Spleen (tissue), 11 donors: ENCODE measurements around the gene NFATC2IP. TPM values are rescaled to one million over a fixed set of nuclear protein-coding genes. Genes with fewer than 3 reads are reported as not detected.

Experiments
- DNase-seq: peaks from one replicate; pipeline ENCODE4 v3.0.0-alpha.2; 2020
- H3K27ac ChIP-seq, 8 donors: fragments of 200-600 bp; sonication (generic) in 7 of 8; 1 replicate in 4 of 8; 2 replicates in 4 of 8; pipeline versions ENCODE4 v1.5.0 to v1.8.0; 2016 to 2021; ENCODE audit warnings: inconsistent platforms in 4 of 8, mild to moderate bottlenecking in 4 of 8, moderate library complexity in 1 of 8
- H3K27me3 ChIP-seq, 7 donors: fragments of 200-600 bp; sonication (generic) in 6 of 7; replicated peaks in 1 of 7; 1 replicate in 4 of 7; 2 replicates in 3 of 7; pipeline versions ENCODE4 v1.5.0 to v1.8.0; 2016 to 2021; ENCODE audit warnings: inconsistent platforms in 3 of 7, mild to moderate bottlenecking in 1 of 7
- H3K36me3 ChIP-seq, 6 donors: fragments of 200-600 bp; sonication (generic) in 5 of 6; 1 replicate in 4 of 6; 2 replicates in 2 of 6; pipeline versions ENCODE4 v1.5.0 to v1.8.0; 2016 to 2021; ENCODE audit warnings: inconsistent platforms in 2 of 6
- H3K4me1 ChIP-seq, 6 donors: fragments of 200-600 bp; sonication (generic) in 5 of 6; 1 replicate in 3 of 6; 2 replicates in 3 of 6; pipeline versions ENCODE4 v1.5.0 to v1.8.0; 2016 to 2021; ENCODE audit warnings: inconsistent platforms in 3 of 6
- H3K4me3 ChIP-seq, 8 donors: fragments of 200-600 bp; sonication (generic) in 7 of 8; 1 replicate in 4 of 8; 2 replicates in 4 of 8; pipeline versions ENCODE4 v1.5.0 to v1.8.0; 2016 to 2021; ENCODE audit warnings: inconsistent platforms in 4 of 8, mild to moderate bottlenecking in 4 of 8, moderate library complexity in 2 of 8
- H3K9me3 ChIP-seq, 8 donors: fragments of 200-600 bp; sonication (generic) in 7 of 8; 1 replicate in 4 of 8; 2 replicates in 4 of 8; pipeline versions ENCODE4 v1.5.0 to v1.8.0; 2016 to 2021; ENCODE audit warnings: inconsistent platforms in 4 of 8
- CTCF ChIP-seq, 11 experiments: fragments of 200-600 bp in 7 of 11; fragments of 450-650 bp in 4 of 11; sonication (generic) in 4 of 11; IDR thresholded peaks in 8 of 11; conservative IDR thresholded peaks in 3 of 11; 1 replicate in 7 of 11; 2 replicates in 4 of 11; pipeline versions ENCODE4 v1.4.0 to v1.8.0; 2016 to 2021; ENCODE audit warnings: antibody characterized with exemption in 11 of 11, inconsistent platforms in 4 of 11, mild to moderate bottlenecking in 1 of 11
- POLR2A ChIP-seq, 3 donors: fragments of 450-650 bp; IDR thresholded peaks; one replicate each; pipeline ENCODE4 v1.5.1; 2017; ENCODE audit warnings: antibody characterized with exemption in 3 of 3, mild to moderate bottlenecking in 1 of 3
- POLR2AphosphoS5 ChIP-seq, 3 donors: sonication (generic); formaldehyde crosslinking; IDR thresholded peaks; one replicate each; pipeline ENCODE4 v1.5.1; 2017; ENCODE audit warnings: antibody characterized with exemption in 3 of 3
- WGBS, 5 donors: extraction: QIAGEN DNeasy Blood & Tissue Kit in 3 of 5; methylation state at CpG; one replicate each; pipeline versions ENCODE4 v1.1.5 to v1.1.7; 2013 to 2018; 5-methylcytosine and 5-hydroxymethylcytosine counted together
- intact Hi-C: fragments of 100-400 bp; cut with DNase I; formaldehyde crosslinking; loops from one replicate; pipeline ENCODE4 v1.15.0; 2023; ENCODE audit warnings: low total_unique reads
- polyA plus RNA-seq, 3 donors: library from polyadenylated mRNA; stranded (reverse); fragments of 200-250 nt; gene quantifications; one replicate each; pipeline ENCODE4 v1.2.1, GENCODE V29; 2013
- total RNA-seq, 7 donors: library from RNA; depleted of rRNA in 3 of 7; stranded (reverse); fragments of >200 nt in 3 of 7; fragmentation: NEBNext Ultra II Directional in 4 of 7; extraction: Animal tissue kit (Norgen Biotek cat#: 25700) in 4 of 7; gene quantifications; one replicate each; pipeline versions ENCODE4 v1.1.0 to v1.2.1, GENCODE V29; 2016 to 2021
- donor health status: healthy with polysubstance abuse.
- donor health status: DM: no; HTN: no; CAD: no; lungs with moderate emphysema.
- donor health status: DM: no; HTN: no; CAD: no.
- donor health status: Bipolar disorder and iron deficiency.
- donor health status: healthy.
- donor health status: DM: no; HTN: no; CAD: no.
- donor health status: DM: yes; HTN: yes; CAD: no.

The NFATC2IP gene
- total and polyA plus RNA-seq, 10 donors = 21.1 to 63.5 (median 46.5) TPM

DNA sequence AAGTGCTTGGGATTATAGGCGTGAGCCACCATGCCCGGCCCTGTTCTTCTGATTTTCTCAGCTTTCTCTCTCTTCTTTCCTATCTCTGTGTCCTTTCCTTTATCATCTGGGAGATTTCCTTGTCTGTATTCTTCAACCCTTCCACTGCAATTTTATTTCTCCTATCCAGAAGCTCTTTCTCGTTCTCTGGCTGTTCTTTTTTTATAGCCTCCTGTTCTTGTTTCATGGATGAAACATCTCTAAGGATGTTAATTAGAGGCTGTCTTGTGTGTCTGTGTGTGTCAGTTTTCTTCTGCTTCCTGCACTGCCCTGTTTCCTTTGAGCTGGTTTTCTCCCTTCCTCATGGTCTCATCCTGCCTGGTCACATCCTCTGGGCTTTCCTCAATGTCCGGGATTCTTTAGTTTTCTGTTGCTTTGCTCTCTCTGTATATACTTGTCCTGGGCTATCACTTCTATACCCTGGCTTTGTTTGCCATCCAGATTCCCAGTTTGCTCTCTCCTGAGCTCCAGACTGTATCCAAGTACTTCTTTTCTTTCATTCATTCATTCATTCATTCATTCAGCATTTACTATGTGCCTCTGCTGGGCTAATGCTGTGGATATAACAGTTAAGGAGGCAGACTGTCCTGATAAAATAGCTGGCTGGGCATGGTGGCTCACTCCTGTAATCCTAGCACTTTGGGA, 36.6 kb downstream of the NFATC2IP start:
- intact Hi-C loops = no loop called here
- WGBS, 5 donors = 82 to 94% (median 89%) methylated on average over 4 of the region's 4 CpGs
- peak overlapping the region in 5 of 8 donors; percentile 41 to 75 (median 52) for H3K4me3 ChIP-seq
- H3K27me3 ChIP-seq = no peaks in the 10 kb centered on the region
- TF ChIP-seq CTCF (IDR thresholded peaks at IDR 0.05 in 8 of 11, conservative IDR thresholded peaks at IDR 0.05 in 3 of 11) = no peak
- no peak for TF ChIP-seq POLR2AphosphoS5 (IDR thresholded peaks at IDR 0.05)
- no peak for TF ChIP-seq POLR2A (IDR thresholded peaks at IDR 0.05)
- no peak for DNase-seq
- peaks cover 10 to 81% (median 25%) of the 10 kb centered on the region in 6 donors for H3K4me1 ChIP-seq
- H3K36me3 ChIP-seq = peaks cover 4 to 86% (median 57%) of the 10 kb centered on the region in 6 donors
- peak overlapping the region in 4 of 8 donors; percentile 77 to 90 (median 84) for H3K27ac ChIP-seq
- peaks cover 0 to 12% (median 9%) of the 10 kb centered on the region in 8 donors for H3K9me3 ChIP-seq

DNA sequence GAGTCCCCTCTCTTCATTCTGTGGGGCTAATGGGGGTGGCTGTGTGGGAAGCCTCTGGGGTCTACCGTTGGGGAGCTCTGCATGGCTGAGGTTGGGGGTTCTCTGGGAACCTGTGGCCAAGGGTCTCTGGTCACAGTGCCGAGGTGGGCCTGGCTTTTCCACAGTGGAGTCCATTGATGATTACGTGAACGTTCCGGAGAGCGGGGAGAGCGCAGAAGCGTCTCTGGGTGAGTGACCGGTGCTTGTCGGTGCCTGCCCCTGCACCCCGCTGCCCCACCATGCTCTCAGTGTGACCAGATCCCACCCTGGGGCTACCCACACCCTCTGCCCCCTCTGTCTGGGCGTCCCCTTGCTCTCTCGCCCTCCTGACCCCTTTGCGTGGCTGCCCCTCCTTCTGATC, 38.6 kb downstream of the NFATC2IP start:
- H3K27me3 ChIP-seq = no peaks in the 10 kb centered on the region
- DNase-seq = no peak
- H3K27ac ChIP-seq = peak overlapping the region in 2 of 8 donors; percentile 15 to 56
- no peak overlapping the region for H3K4me3 ChIP-seq
- peaks cover 6 to 68% (median 17%) of the 10 kb centered on the region in 6 donors for H3K4me1 ChIP-seq
- 94 to 97% (median 95%) methylated on average over 14 of the region's 14 CpGs for WGBS, 5 donors
- intact Hi-C loops = no loop called here
- peaks cover 0 to 12% (median 9%) of the 10 kb centered on the region in 8 donors for H3K9me3 ChIP-seq
- TF ChIP-seq POLR2AphosphoS5 (IDR thresholded peaks at IDR 0.05) = peak in 1 of 3 donors; percentile 13
- no peak for TF ChIP-seq POLR2A (IDR thresholded peaks at IDR 0.05)
- TF ChIP-seq CTCF (IDR thresholded peaks at IDR 0.05 in 8 of 11, conservative IDR thresholded peaks at IDR 0.05 in 3 of 11) = no peak
- H3K36me3 ChIP-seq = peaks cover 4 to 65% (median 39%) of the 10 kb centered on the region in 6 donors

GRCh38 chr16:28990375-28991040, 39.8 kb downstream of the NFATC2IP start:
- 80 to 88% (median 84%) methylated on average over 11 of the region's 11 CpGs for WGBS, 5 donors
- no peak for DNase-seq
- intact Hi-C loops = no loop called here
- Histone ChIP-seq H3K27ac (peak overlapping the region in 1 of 8 donors; percentile 56), H3K4me3 (no peak overlapping the region), H3K4me1 (peaks cover 0 to 56% (median 5%) of the 10 kb centered on the region in 6 donors), H3K9me3 (peaks cover 0 to 12% (median 9%) of the 10 kb centered on the region in 8 donors), H3K27me3 (no peaks in the 10 kb centered on the region), H3K36me3 (peaks cover 4 to 54% (median 36%) of the 10 kb centered on the region in 6 donors)
- no peak for TF ChIP-seq POLR2AphosphoS5 (IDR thresholded peaks at IDR 0.05)
- no peak for TF ChIP-seq POLR2A (IDR thresholded peaks at IDR 0.05)
- TF ChIP-seq CTCF (IDR thresholded peaks at IDR 0.05 in 8 of 11, conservative IDR thresholded peaks at IDR 0.05 in 3 of 11) = no peak

DNA sequence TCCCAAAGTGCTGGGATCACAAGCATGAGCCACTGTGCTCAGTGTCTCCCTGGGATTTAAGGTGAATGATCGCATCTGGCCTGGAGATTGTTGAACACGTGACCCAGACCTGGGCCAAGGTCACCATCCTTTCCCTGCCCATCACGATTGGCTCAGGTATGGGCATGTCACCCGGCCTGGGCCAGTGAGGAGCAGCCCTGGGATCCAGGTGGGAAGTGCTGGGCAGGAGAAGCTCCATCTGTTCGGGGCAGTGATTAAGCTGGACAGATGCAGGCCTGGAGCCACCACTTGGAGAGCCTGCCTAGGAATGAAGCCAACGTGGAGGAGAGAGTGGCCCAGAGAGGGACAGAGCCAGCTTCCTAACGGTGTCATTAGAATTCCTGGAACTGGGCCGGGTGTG, 41.0 kb downstream of the NFATC2IP start:
- Histone ChIP-seq H3K4me1 (peaks cover 0 to 44% (median 4%) of the 10 kb centered on the region in 6 donors), H3K4me3 (no peak overlapping the region), H3K27ac (no peak overlapping the region), H3K9me3 (peaks cover 0 to 9% (median 8%) of the 10 kb centered on the region in 8 donors), H3K36me3 (peaks cover 4 to 42% (median 33%) of the 10 kb centered on the region in 6 donors), H3K27me3 (no peaks in the 10 kb centered on the region)
- TF ChIP-seq POLR2AphosphoS5 (IDR thresholded peaks at IDR 0.05) = peak in 1 of 3 donors; percentile 34
- TF ChIP-seq CTCF (IDR thresholded peaks at IDR 0.05 in 8 of 11, conservative IDR thresholded peaks at IDR 0.05 in 3 of 11) = no peak
- WGBS, 5 donors = 77 to 83% (median 79%) methylated on average over 5 to 8 of the region's 8 CpGs
- intact Hi-C loops = no loop called here
- no peak for DNase-seq
